GM18499 (cell line): Measurements from ENCODE around the gene PRDM5.
A peak's percentile ranks its signal among the peaks of the same experiment; 100 is the strongest.

Experiments
- ATAC-seq: cut with Tn5 transposase; IDR thresholded peaks from one replicate; pipeline ENCODE4 v1.9.1; 2021; ENCODE audit warnings: moderate number of reproducible peaks; ENCODE audit not compliant: insufficient read depth, unreplicated experiment

Gene PRDM5

GRCh38 chr4:120722655-120723054, 199.9 kb downstream of the PRDM5 start:
- ATAC-seq, result no peak

GRCh38 chr4:120720354-120720934, 202.1 kb downstream of the PRDM5 start:
- ATAC-seq, result no peak

GRCh38 chr4:120718979-120719566, 203.5 kb downstream of the PRDM5 start:
- ATAC-seq, result peak; percentile 54

- ATAC-seq, result no peak
Observed at GRCh38 chr4:120716346-120716745, 206.2 kb downstream of the PRDM5 start.

GRCh38 chr4:120714417-120715010, 208.0 kb downstream of the PRDM5 start:
- no peak for ATAC-seq

- ATAC-seq, result no peak
Observed at GRCh38 chr4:120709991-120710390, 212.5 kb downstream of the PRDM5 start.

- no peak for ATAC-seq
Observed at GRCh38 chr4:120704538-120704937, 218.0 kb downstream of the PRDM5 start.

- ATAC-seq, result no peak
Observed at GRCh38 chr4:120703908-120704307, 218.6 kb downstream of the PRDM5 start.

GRCh38 chr4:120699354-120699753, 223.2 kb downstream of the PRDM5 start:
- no peak for ATAC-seq

- ATAC-seq, result no peak
Observed at GRCh38 chr4:120694973-120695372, 227.6 kb downstream of the PRDM5 start.

GRCh38 chr4:120693816-120694215, 228.7 kb downstream of the PRDM5 start:
- ATAC-seq, result no peak

- ATAC-seq, result no peak
Observed at GRCh38 chr4:120692964-120693363, 229.6 kb downstream of the PRDM5 start.

- ATAC-seq, result no peak
Observed at GRCh38 chr4:120691536-120691935, 231.0 kb downstream of the PRDM5 start.

- no peak for ATAC-seq
Observed at GRCh38 chr4:120691106-120691505, 231.4 kb downstream of the PRDM5 start.

- ATAC-seq, result no peak
Observed at GRCh38 chr4:120688791-120689190, 233.7 kb downstream of the PRDM5 start.

- ATAC-seq, result no peak
Observed at GRCh38 chr4:120685756-120686278, 236.7 kb downstream of the PRDM5 start.

- no peak for ATAC-seq
Observed at GRCh38 chr4:120683897-120684540, 238.5 kb downstream of the PRDM5 start.

- ATAC-seq, result no peak
Observed at GRCh38 chr4:120682981-120683380, 239.5 kb downstream of the PRDM5 start.

- no peak for ATAC-seq
Observed at GRCh38 chr4:120680647-120681228, 241.8 kb downstream of the PRDM5 start.

GRCh38 chr4:120673696-120674095, 248.8 kb downstream of the PRDM5 start:
- no peak for ATAC-seq
